GM19193 (cell line): ENCODE measurements around the gene CTTNBP2.

ENCODE experiments used
- POLR2A ChIP-seq: IDR thresholded peaks from 4 replicates; pipeline ENCODE4 v1.6.1; 2011; ENCODE audit not compliant: insufficient read depth, insufficient read length; ENCODE audit errors: extremely low read depth

The CTTNBP2 gene

GRCh38 chr7:117686311-117686935 is 186.8 kb downstream of the CTTNBP2 start:
- no peak for TF ChIP-seq POLR2A

DNA sequence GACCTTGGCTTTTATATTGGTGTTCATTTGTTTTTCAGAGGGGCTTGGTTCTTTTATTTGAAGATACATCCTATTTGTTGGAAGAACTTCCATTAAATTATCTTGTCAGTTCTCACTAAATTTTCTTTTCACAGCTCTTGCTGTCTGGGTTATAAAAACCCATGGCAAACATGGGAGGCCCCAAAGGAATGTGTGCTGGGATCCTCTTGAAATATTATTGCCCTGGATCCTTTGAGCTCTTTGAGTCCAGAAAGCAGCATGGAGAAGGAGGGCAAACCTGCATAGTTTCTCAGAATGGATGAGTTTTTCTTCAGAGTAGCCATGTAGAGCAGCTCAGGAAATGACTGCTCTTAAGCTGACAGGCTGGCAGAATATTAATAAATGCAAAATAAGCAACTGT is 187.4 kb downstream of the CTTNBP2 start:
- TF ChIP-seq POLR2A: no peak

GRCh38 chr7:117683430-117684175 is 189.6 kb downstream of the CTTNBP2 start:
- no peak for TF ChIP-seq POLR2A

DNA sequence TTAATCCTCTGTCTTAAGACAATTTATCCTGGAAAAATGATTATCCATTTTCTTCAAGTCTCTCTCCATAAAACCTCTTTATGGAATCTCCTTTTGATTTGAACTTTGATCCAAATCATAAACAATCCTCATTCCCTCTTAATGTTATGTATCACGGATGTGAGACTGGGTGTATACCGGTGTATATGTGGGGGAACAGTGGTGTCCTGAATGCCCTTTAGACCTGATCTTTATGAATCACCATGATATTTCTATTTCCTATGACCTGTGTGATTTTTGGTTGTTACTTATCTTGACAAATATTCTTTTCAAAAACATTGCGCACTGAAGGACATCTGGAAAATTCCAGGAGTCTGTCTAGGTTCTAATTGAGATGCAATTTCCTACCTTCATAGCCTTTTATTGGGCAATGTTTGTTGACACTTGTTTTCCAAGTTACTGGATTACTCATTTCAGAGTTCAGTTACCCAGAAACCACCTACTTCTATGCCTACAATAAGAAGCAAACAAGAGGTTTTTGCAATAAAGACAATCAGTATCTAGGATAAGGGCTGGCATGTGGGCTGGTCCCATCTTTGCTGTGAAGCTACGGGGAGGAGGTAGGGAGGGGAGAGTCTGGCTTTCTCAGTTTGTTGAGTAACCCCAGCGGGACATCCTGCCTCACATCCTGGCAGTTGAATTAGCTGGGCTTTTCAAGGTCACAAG is 190.4 kb downstream of the CTTNBP2 start:
- no peak for TF ChIP-seq POLR2A

- TF ChIP-seq POLR2A: no peak
Measured at GRCh38 chr7:117679120-117679519, 194.1 kb downstream of the CTTNBP2 start.

DNA sequence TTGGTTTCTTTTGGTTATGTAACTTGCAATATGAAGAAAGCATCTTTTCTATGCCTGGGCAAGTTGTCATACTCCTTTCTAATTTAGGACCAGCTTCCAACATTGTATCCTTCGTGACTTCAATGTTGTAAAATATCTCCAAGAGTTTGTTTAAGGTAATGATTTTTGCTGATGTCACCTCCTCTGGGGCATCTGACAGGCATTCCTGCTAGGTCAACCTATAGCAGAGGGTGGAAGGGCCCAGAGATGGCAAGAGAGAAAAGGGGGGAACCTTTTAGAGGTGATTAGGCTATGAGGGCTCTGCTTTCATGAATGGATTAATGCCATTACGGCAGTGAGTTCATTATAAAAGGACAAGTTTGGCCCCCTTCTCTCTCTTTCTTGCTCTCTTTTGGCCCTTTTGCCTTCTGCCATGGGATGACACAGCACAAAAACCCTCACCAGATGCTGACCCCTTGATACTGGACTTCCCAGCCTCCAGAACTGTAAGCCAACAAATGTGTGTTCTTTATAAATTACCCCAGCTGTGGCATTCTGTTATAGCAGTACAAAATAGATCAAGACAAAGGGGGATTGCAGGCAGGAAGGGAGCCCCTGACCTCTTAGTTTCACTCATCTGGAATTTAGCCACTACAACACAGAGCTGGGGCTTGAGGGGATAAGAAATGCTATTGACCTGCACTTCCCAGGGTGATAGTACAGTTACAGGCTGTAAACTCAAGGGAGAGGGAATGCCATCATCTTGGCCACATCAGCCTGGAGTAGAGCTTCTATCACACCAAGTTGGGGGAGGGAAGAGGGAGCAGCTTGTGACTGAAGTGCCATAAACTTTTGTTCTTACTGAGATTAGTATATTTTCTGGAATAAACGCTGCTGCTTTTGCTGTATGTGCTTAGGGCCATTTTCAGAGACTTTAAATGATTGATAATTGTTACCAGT is 197.5 kb downstream of the CTTNBP2 start:
- TF ChIP-seq POLR2A: no peak

DNA sequence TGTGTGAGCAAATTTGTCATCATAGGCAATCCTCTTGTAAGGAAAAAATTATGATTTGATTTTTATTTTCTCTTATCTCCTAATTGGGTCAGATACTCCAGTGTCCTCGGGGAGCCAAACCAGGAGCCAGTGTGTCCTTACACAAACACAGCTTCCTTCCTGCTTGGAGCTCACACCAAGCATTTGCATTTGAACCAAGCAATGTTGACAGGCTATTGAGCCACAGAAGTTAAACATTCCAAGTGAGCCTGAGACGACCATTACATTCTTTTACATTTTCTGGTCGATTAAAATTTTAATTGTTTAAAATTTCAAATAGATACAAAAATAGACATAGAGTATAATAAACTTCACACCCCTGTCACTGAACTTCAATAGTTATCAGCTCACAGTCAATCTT is 198.6 kb downstream of the CTTNBP2 start:
- TF ChIP-seq POLR2A: no peak

DNA sequence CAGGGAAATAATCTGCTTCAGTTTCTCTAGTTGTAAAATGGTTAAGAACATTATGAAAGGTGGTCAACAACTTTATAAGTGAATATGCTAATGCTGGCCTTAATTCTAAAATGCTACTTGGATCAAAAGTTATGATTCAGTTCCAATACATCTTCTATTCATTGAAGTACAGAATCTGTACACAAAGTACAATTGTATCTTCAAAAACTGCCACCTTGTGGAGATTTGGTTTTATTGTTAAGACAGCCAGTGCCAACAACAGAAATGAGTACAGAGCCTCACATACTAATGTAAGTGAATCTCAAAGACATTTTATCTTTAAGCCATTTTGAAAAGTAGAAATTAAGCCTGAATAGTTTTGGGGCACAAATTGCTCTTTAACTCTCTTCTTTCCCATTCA is 199.4 kb downstream of the CTTNBP2 start:
- no peak for TF ChIP-seq POLR2A

DNA sequence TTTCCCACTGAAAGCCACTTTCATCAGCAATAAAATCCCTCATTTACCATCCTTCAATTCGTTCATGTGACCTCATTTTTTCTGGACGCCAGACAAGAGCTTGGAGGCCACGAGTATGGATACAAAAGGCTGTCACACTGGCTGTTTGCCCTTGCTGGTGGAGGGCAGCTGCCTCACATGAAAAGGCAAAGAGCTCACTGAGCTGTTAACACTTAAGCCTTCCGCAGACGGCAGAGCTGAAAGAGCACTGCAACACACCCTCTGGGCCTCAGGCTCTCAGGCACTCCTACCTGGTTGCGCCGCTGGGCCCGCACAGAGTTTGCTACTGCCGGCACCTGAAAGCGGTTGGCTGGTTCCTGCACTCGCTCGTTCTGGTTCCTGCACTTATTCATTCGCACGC is 199.9 kb downstream of the CTTNBP2 start:
- TF ChIP-seq POLR2A: no peak

- no peak for TF ChIP-seq POLR2A
Measured at GRCh38 chr7:117672453-117672852, 200.8 kb downstream of the CTTNBP2 start.

DNA sequence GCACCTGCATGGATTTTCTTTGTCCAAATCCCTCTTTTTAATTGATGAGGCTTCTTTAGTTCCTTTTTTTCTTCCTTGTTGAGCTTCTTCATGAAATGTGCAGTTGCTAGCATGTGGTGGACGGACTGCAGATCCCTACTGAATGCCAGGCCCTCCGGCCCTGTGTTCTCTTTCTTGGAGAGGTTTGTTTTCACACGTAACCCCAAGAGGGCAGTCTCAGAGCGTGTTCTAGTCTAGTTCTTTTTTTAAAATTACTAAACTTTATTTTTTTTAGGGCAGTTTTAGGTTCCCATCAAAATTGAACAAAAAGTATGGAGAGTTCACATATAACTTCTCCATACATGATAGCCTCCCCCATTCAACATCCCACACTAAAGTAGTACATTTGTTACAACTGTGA is 203.4 kb downstream of the CTTNBP2 start:
- TF ChIP-seq POLR2A: no peak

DNA sequence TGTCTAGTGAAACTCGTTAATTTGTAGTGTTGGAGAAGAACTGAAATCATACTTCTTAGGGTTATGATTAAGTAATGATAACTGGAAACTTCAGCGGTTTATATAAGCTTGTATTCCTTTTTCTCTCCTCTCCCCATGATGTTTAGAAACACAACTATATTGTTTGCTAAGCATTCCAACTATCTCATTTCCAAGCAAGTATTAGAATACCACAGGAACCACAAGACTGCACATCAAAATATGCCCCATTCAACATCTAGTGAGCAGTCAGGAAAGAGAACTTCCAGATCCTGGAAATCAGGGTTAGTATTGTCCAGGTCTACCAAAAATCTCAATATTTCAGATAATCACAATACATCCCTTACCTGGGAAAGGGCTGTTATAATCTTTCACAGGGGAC is 205.8 kb downstream of the CTTNBP2 start:
- TF ChIP-seq POLR2A: no peak

DNA sequence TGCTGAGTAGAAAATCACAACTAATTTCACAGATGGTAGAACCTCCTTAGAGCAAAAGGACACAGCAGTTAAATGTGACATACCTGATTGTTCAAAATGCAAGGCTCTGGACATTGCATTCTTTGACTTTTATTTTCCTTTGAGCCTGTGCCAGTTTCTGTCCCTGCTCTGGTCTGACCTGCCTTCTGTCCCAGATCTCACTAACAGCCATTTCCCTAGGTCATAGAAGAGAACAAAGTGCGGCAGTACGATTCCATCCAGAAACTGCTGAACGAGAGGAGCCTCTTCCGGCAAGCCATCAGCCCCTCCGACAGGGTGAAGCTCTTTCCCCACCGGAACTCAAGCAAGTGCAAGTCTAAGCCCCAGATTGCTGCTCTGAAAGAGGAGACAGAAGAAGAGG is 206.6 kb downstream of the CTTNBP2 start:
- TF ChIP-seq POLR2A: no peak

- TF ChIP-seq POLR2A: no peak
Measured at GRCh38 chr7:117666031-117666430, 207.2 kb downstream of the CTTNBP2 start.

DNA sequence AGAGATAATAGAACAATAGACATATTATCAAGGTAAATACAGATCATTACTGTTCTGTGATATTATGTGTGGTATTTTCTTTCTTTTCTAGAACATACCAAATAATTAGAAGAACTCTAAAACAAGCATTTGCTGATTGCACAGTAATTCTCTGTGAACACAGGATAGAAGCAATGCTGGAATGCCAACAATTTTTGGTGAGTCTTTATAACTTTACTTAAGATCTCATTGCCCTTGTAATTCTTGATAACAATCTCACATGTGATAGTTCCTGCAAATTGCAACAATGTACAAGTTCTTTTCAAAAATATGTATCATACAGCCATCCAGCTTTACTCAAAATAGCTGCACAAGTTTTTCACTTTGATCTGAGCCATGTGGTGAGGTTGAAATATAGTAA is 207.9 kb downstream of the CTTNBP2 start:
- TF ChIP-seq POLR2A: no peak
